Measurements from ENCODE around the gene KCNIP1.

Gene KCNIP1

GRCh38 chr5:170631466-170632195, 127.8 kb downstream of the KCNIP1 start:
- DNase-seq (ENCODE audit: low read depth in 1 of 2, low spot score in 1 of 2), result no peak
- H3K4me3 ChIP-seq (replicated peaks; ENCODE audit: insufficient read depth, low read length), result no peak overlapping the region

GRCh38 chr5:170632266-170632984, 128.6 kb downstream of the KCNIP1 start:
- Histone ChIP-seq H3K27me3 (ENCODE audit: insufficient read depth, poor library complexity, severe bottlenecking) (peaks cover 3% of the 10 kb centered on the region), H3K4me3 (replicated peaks; ENCODE audit: insufficient read depth, low read length) (no peak overlapping the region), H3K27ac (replicated peaks) (no peak overlapping the region)
- DNase-seq (ENCODE audit: low read depth in 1 of 2, low spot score in 1 of 2), result no peak
- TF ChIP-seq CTCF (IDR thresholded peaks at IDR 0.05; ENCODE audit: insufficient read depth, low read length) (no peak), POLR2AphosphoS5 (IDR thresholded peaks at IDR 0.05; ENCODE audit: low read depth) (no peak), GABPA (IDR thresholded peaks at IDR 0.05; ENCODE audit: low read depth) (no peak), REST (IDR thresholded peaks at IDR 0.05; ENCODE audit: insufficient replicate concordance, low read depth) (no peak), SPI1 (IDR thresholded peaks at IDR 0.05; ENCODE audit: borderline replicate concordance, low read depth) (no peak)

More at GRCh38 chr5:170631466-170632195, 127.8 kb downstream of the KCNIP1 start:
- TF ChIP-seq GABPA (IDR thresholded peaks at IDR 0.05; ENCODE audit: low read depth), result no peak
- TF ChIP-seq POLR2AphosphoS5 (IDR thresholded peaks at IDR 0.05; ENCODE audit: low read depth), result no peak
- no peak for TF ChIP-seq SPI1 (IDR thresholded peaks at IDR 0.05; ENCODE audit: borderline replicate concordance, low read depth)
- TF ChIP-seq CTCF (IDR thresholded peaks at IDR 0.05; ENCODE audit: insufficient read depth, low read length), result no peak
- TF ChIP-seq REST (IDR thresholded peaks at IDR 0.05; ENCODE audit: insufficient replicate concordance, low read depth), result no peak
- Histone ChIP-seq H3K27ac (replicated peaks) (no peak overlapping the region), H3K27me3 (ENCODE audit: insufficient read depth, poor library complexity, severe bottlenecking) (peaks cover 3% of the 10 kb centered on the region)

- Histone ChIP-seq H3K4me3 (replicated peaks; ENCODE audit: insufficient read depth, low read length) (no peak overlapping the region), H3K27ac (replicated peaks) (no peak overlapping the region), H3K27me3 (ENCODE audit: insufficient read depth, poor library complexity, severe bottlenecking) (peaks cover 3% of the 10 kb centered on the region)
- TF ChIP-seq SPI1 (IDR thresholded peaks at IDR 0.05; ENCODE audit: borderline replicate concordance, low read depth) (no peak), GABPA (IDR thresholded peaks at IDR 0.05; ENCODE audit: low read depth) (no peak), CTCF (IDR thresholded peaks at IDR 0.05; ENCODE audit: insufficient read depth, low read length) (peak; percentile 79)
- DNase-seq (ENCODE audit: low read depth in 1 of 2, low spot score in 1 of 2), result peak; percentile 5 to 11
Observed at GRCh38 chr5:170632985-170633234, 129.1 kb downstream of the KCNIP1 start.

Data from HL-60 (cell line).